ACC112 (cell line): Measurements from ENCODE around the gene MSH4.
"Not testable (repeated sequence)": the region's sequence is repeated elsewhere in the genome, so short reads cannot be mapped to it uniquely, and the experiment has no call there.

Experiments
- H2AFZ ChIP-seq: fragments of 200-600 bp; sonication (generic); one replicate; pipeline ENCODE4 v1.6.0; 2017; ENCODE audit warnings: antibody characterized with exemption, low read length; ENCODE audit not compliant: unreplicated experiment
- H3K27ac ChIP-seq: fragments of 200-600 bp; sonication (generic); 2 replicates; pipeline ENCODE4 v1.5.1; 2014; ENCODE audit warnings: low read depth, mild to moderate bottlenecking, antibody characterized with exemption, low read length, moderate library complexity
- H3K27me3 ChIP-seq: fragments of 200-600 bp; sonication (generic); 2 replicates; pipeline ENCODE4 v1.6.1; 2014; ENCODE audit warnings: mild to moderate bottlenecking, antibody characterized with exemption, low read length, moderate library complexity, mixed read lengths; ENCODE audit not compliant: insufficient read depth
- H3K36me3 ChIP-seq: fragments of 200-600 bp; sonication (generic); 2 replicates; pipeline ENCODE4 v1.6.1; 2016; ENCODE audit warnings: mild to moderate bottlenecking, antibody characterized with exemption, low read length, moderate library complexity, mixed read lengths; ENCODE audit not compliant: insufficient read depth
- H3K4me1 ChIP-seq: fragments of 200-600 bp; sonication (generic); one replicate; pipeline ENCODE4 v1.6.1; 2016; ENCODE audit warnings: low read length, mixed read lengths; ENCODE audit not compliant: insufficient read depth, unreplicated experiment, control insufficient read depth
- H3K4me3 ChIP-seq: fragments of 200-600 bp; sonication (generic); 2 replicates; pipeline ENCODE4 v1.5.1; 2014; ENCODE audit warnings: mild to moderate bottlenecking, low read depth, low read length
- H3K79me2 ChIP-seq: fragments of 200-600 bp; sonication (generic); one replicate; pipeline ENCODE4 v1.6.0; 2016; ENCODE audit warnings: low read length; ENCODE audit not compliant: control insufficient read depth, unreplicated experiment, insufficient read depth

Gene MSH4

GRCh38 chr1:75932304-75932703 lies 135.6 kb downstream of the MSH4 start, which contains the start of gene ASB17:
Gene ASB17 (minus strand): TSS chr1:75932404. CDS start chr1:75932291, 113 bp downstream.
- no peaks in the 10 kb centered on the region for H3K79me2 ChIP-seq
- H3K4me1 ChIP-seq: no peaks in the 10 kb centered on the region
- no peak within 1 kb of the TSS for H3K4me3 ChIP-seq
- H3K36me3 ChIP-seq: no peaks in the 10 kb centered on the region
- H3K27me3 ChIP-seq: no peaks in the 10 kb centered on the region
- no peak within 1 kb of the TSS for H2AFZ ChIP-seq
- H3K27ac ChIP-seq: no peak within 1 kb of the TSS

- Histone ChIP-seq H2AFZ (no peak overlapping the region), H3K36me3 (no peaks in the 10 kb centered on the region), H3K4me1 (no peaks in the 10 kb centered on the region), H3K4me3 (no peak overlapping the region), H3K79me2 (no peaks in the 10 kb centered on the region), H3K27ac (no peak overlapping the region), H3K27me3 (no peaks in the 10 kb centered on the region)
Measured at GRCh38 chr1:75937034-75937433, 140.4 kb downstream of the MSH4 start.

GRCh38 chr1:75943037-75943436 lies 146.4 kb downstream of the MSH4 start:
- not testable (repeated sequence) for H3K79me2 ChIP-seq, H3K4me1 ChIP-seq, H3K27ac ChIP-seq, H3K4me3 ChIP-seq, H3K36me3 ChIP-seq, H2AFZ ChIP-seq, H3K27me3 ChIP-seq

- no peaks in the 10 kb centered on the region for H3K27me3 ChIP-seq
- H3K27ac ChIP-seq: no peak overlapping the region
- H3K79me2 ChIP-seq: no peaks in the 10 kb centered on the region
- no peak overlapping the region for H2AFZ ChIP-seq
- H3K4me1 ChIP-seq: peaks cover 4% of the 10 kb centered on the region
- H3K36me3 ChIP-seq: no peaks in the 10 kb centered on the region
- no peak overlapping the region for H3K4me3 ChIP-seq
Measured at GRCh38 chr1:75950176-75950575, 153.5 kb downstream of the MSH4 start.

- Histone ChIP-seq H3K79me2 (no peaks in the 10 kb centered on the region), H3K27me3 (no peaks in the 10 kb centered on the region), H3K36me3 (no peaks in the 10 kb centered on the region), H3K4me1 (peaks cover 4% of the 10 kb centered on the region), H2AFZ (no peak overlapping the region), H3K4me3 (no peak overlapping the region), H3K27ac (no peak overlapping the region)
Measured at GRCh38 chr1:75952016-75952415, 155.3 kb downstream of the MSH4 start.

GRCh38 chr1:75953461-75953860 lies 156.8 kb downstream of the MSH4 start:
- H3K27ac ChIP-seq: no peak overlapping the region
- H3K27me3 ChIP-seq: no peaks in the 10 kb centered on the region
- no peak overlapping the region for H3K4me3 ChIP-seq
- no peak overlapping the region for H2AFZ ChIP-seq
- H3K36me3 ChIP-seq: no peaks in the 10 kb centered on the region
- H3K4me1 ChIP-seq: peaks cover 4% of the 10 kb centered on the region
- no peaks in the 10 kb centered on the region for H3K79me2 ChIP-seq

GRCh38 chr1:75954586-75954985 lies 157.9 kb downstream of the MSH4 start:
- no peaks in the 10 kb centered on the region for H3K27me3 ChIP-seq
- H3K4me1 ChIP-seq: peaks cover 4% of the 10 kb centered on the region

More at GRCh38 chr1:75954586-75954985, 157.9 kb downstream of the MSH4 start:
- H3K79me2 ChIP-seq: no peaks in the 10 kb centered on the region
- no peak overlapping the region for H3K4me3 ChIP-seq
- H3K36me3 ChIP-seq: no peaks in the 10 kb centered on the region
- peak overlapping the region; percentile 16; the same call in 1 of the 2 replicates for H3K27ac ChIP-seq
- no peak overlapping the region for H2AFZ ChIP-seq
